ENCODE results near the gene OR2S2. TPM values are rescaled to one million over a fixed set of nuclear protein-coding genes. Genes with fewer than 3 reads are reported as not detected.

The OR2S2 gene
- total and polyA plus RNA-seq, 2 of the 4 experiments (the other 2 are of a cell fraction), result 0.46 to 0.90 TPM

DNA sequence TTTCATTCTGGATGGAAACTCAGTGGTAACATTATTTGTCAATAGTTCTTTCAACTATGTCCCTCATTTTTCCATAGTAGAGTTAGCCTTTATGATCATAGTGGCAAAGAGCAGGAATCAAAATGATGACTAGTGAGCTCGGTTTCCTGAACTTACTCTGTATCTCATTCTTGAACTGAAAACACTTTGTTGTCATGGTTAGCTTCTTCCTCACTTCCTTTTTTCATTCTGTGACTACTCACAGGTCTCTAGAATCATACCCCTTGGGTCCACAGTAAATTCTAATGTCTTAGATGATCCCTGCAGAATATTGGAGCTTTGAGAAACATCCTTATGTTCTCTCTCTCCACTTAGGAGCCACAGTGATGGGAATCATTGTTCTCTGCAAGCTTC lies 49.4 kb upstream of the OR2S2 start:
- Histone ChIP-seq H3K79me1 (ENCODE audit: low read depth in 1 of 2, low read length in 2 of 2) (no peaks in the 10 kb centered on the region), H3K4me1 (ENCODE audit: control insufficient read depth, insufficient read depth, low read length) (peaks cover 2% of the 10 kb centered on the region; the same call in 1 of the 2 replicates), H3K27me3 (ENCODE audit: control insufficient read depth, insufficient read depth, low read length) (peaks cover 1% of the 10 kb centered on the region), H2AK5ac (ENCODE audit: low read depth, low read length) (no peak overlapping the region), H4K8ac (ENCODE audit: low read depth in 2 of 2, low read length in 2 of 2) (no peak overlapping the region), H3K9me1 (ENCODE audit: insufficient read depth, low read length) (peaks cover 5% of the 10 kb centered on the region; the same call in 1 of the 2 replicates), H2BK5ac (ENCODE audit: low read depth, low read length, poor library complexity, severe bottlenecking) (no peak overlapping the region), H2BK20ac (ENCODE audit: low read depth, low read length) (no peak overlapping the region; the same call in 1 of the 2 replicates), H4K20me1 (ENCODE audit: insufficient read depth, low read length) (no peaks in the 10 kb centered on the region), H3K23ac (ENCODE audit: low read depth, low read length) (no peak overlapping the region), H3K56ac (ENCODE audit: extremely low read depth, insufficient read depth, low read length) (no peak overlapping the region), H3K18ac (ENCODE audit: low read depth, low read length) (no peak overlapping the region), H4K5ac (ENCODE audit: low read depth, low read length) (no peak overlapping the region), H3K36me3 (ENCODE audit: control insufficient read depth, insufficient read depth, low read length) (no peaks in the 10 kb centered on the region), H2AFZ (replicated peaks; ENCODE audit: low read length, poor library complexity) (no peak overlapping the region), H3K4me2 (ENCODE audit: low read depth, low read length) (no peak overlapping the region), H4K91ac (ENCODE audit: insufficient read depth, low read depth, low read length) (no peak overlapping the region), H3K9me3 (ENCODE audit: control insufficient read depth, insufficient read depth, low read length) (peaks cover 9% of the 10 kb centered on the region), H3K9ac (ENCODE audit: low read depth, low read length) (no peak overlapping the region), H3K4me3 (ENCODE audit: insufficient read depth, low read depth, low read length) (no peak overlapping the region), H3K27ac (ENCODE audit: insufficient read depth, low read length) (no peak overlapping the region), H2BK120ac (ENCODE audit: low read depth, low read length) (no peak overlapping the region), H3K4ac (ENCODE audit: low read depth, low read length) (no peak overlapping the region), H3K14ac (replicated peaks; ENCODE audit: low read depth, low read length) (no peak overlapping the region), H2BK15ac (ENCODE audit: low read depth, low read length) (no peak overlapping the region), H2AK9ac (replicated peaks; ENCODE audit: low read depth, low read length, poor library complexity) (no peak overlapping the region)
- dilution Hi-C loops (cut with HindIII; ENCODE audit: low sequenced_read_pairs, unreplicated experiment) (no loop called here), in situ Hi-C loops (cut with MboI; ENCODE audit: low sequenced_read_pairs) (no loop called here), intact Hi-C loops (cut with micrococcal nuclease) (no loop called here)
- ChIA-PET CTCF (interaction anchor here (1.2 kb wide), 1 partner anchor 53 kb away, joined by 4 read pairs; no protein-coding TSS in a partner anchor), POLR2A (ENCODE audit: unreplicated experiment) (no interaction called here)
- BruUV-seq (replicated peaks), result no TSS peak
- ATAC-seq (ENCODE audit: low read depth) (no peak), DNase-seq (no peak)
- WGBS, 2 experiments (ENCODE audit: extremely low coverage in 2 of 2, insufficient read length in 1 of 2), result 100% methylated on average over 1 of the region's 1 CpG; no CpG with 5 or more reads in 1 of the 2 experiments
- no peak for TF ChIP-seq RCOR1 (IDR thresholded peaks at IDR 0.05; ENCODE audit: insufficient replicate concordance, low read length)
- TF ChIP-seq SMC3 (IDR thresholded peaks at IDR 0.05; ENCODE audit: low read depth, low read length), result no peak
- TF ChIP-seq CHD1 (IDR thresholded peaks at IDR 0.05; ENCODE audit: low read depth, low read length), result no peak
- TF ChIP-seq MXI1 (IDR thresholded peaks at IDR 0.05; ENCODE audit: borderline replicate concordance, low read depth, low read length), result no peak

Data from IMR-90 (cell line).